Vagina (tissue), 2 donors: ENCODE data around the gene NECTIN2. TPM values are rescaled to one million over a fixed set of nuclear protein-coding genes. Genes with fewer than 3 reads are reported as not detected.

Experiments
- DNase-seq, 2 donors: peaks; one replicate each; pipeline ENCODE4 v3.0.0-alpha.2; 2017; ENCODE audit errors: extremely low spot score in 2 of 2
- H3K27ac ChIP-seq: fragments of 200-600 bp; sonication (generic); one replicate; pipeline ENCODE4 v1.5.1; 2019
- H3K27me3 ChIP-seq: fragments of 200-600 bp; sonication (generic); one replicate; pipeline ENCODE4 v1.5.1; 2019
- H3K36me3 ChIP-seq, 2 donors: fragments of 200-600 bp; sonication (generic); one replicate each; pipeline ENCODE4 v1.5.1; 2017 to 2019
- H3K4me1 ChIP-seq: fragments of 200-600 bp; sonication (generic); one replicate; pipeline ENCODE4 v1.5.1; 2019
- H3K4me3 ChIP-seq, 2 donors: fragments of 200-600 bp; sonication (generic); 1 replicate in 1 of 2; 2 replicates in 1 of 2; pipeline ENCODE4 v1.5.1; 2016 to 2019
- H3K9me3 ChIP-seq: fragments of 200-600 bp; sonication (generic); one replicate; pipeline ENCODE4 v1.5.1; 2019
- POLR2A ChIP-seq, 2 donors: fragments of 450-650 bp; IDR thresholded peaks; one replicate each; pipeline ENCODE4 v1.6.1; 2017; ENCODE audit warnings: antibody characterized with exemption in 2 of 2, mild to moderate bottlenecking in 2 of 2, moderate library complexity in 2 of 2
- POLR2AphosphoS5 ChIP-seq, 2 donors: sonication (generic); formaldehyde crosslinking; IDR thresholded peaks; one replicate each; pipeline ENCODE4 v1.9.0; 2017; ENCODE audit warnings: antibody characterized with exemption in 2 of 2, mild to moderate bottlenecking in 2 of 2, low read depth in 1 of 2; ENCODE audit not compliant: insufficient read depth in 1 of 2
- intact Hi-C: fragments of 100-400 bp; cut with DNase I; formaldehyde crosslinking; loops from one replicate; pipeline ENCODE4 v1.15.1; 2023
- total RNA-seq: library from RNA; depleted of rRNA; stranded (reverse); fragments of >200 nt; gene quantifications from one replicate; pipeline ENCODE4 v1.2.3, GENCODE V29; 2016
- TF ChIP-seq, protein P1 (sequence below), 3 experiments: fragments of 450-650 bp in 2 of 3; fragments of 200-600 bp in 1 of 3; sonication (generic) in 1 of 3; IDR thresholded peaks; one replicate each; pipeline ENCODE4 v1.5.1; 2017 to 2019; ENCODE audit warnings: antibody characterized with exemption in 3 of 3, mild to moderate bottlenecking in 2 of 3, moderate library complexity in 2 of 3

NECTIN2 gene
- total RNA-seq, 1 donor from 2014 or later = 72.9 TPM

DNA sequence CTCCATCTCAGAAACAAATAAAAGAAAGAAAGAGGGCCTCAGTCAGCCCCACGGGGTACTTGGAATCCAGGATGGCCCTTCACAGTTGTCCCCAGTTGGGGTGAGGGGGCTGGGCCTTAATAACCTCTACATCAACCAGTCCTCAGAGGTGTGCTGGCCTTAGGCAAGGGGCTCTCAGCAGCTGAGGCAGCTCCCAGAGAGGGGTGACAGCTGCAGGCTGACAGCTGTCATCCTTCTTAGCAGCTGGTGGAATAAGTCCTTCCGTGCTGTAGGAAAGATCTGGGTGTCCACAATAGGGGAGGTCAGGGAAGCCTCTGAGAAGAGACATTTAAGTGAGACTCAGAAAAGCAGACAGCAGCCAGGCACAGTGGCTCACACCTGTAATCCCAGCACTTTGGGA is 29.8 kb upstream of the NECTIN2 start:
- H3K36me3 ChIP-seq = peaks cover 0 to 16% of the 10 kb centered on the region in 2 donors
- no peak for DNase-seq
- H3K4me1 ChIP-seq = peaks cover 11% of the 10 kb centered on the region
- no peaks in the 10 kb centered on the region for H3K9me3 ChIP-seq
- TF ChIP-seq, protein P1, sequence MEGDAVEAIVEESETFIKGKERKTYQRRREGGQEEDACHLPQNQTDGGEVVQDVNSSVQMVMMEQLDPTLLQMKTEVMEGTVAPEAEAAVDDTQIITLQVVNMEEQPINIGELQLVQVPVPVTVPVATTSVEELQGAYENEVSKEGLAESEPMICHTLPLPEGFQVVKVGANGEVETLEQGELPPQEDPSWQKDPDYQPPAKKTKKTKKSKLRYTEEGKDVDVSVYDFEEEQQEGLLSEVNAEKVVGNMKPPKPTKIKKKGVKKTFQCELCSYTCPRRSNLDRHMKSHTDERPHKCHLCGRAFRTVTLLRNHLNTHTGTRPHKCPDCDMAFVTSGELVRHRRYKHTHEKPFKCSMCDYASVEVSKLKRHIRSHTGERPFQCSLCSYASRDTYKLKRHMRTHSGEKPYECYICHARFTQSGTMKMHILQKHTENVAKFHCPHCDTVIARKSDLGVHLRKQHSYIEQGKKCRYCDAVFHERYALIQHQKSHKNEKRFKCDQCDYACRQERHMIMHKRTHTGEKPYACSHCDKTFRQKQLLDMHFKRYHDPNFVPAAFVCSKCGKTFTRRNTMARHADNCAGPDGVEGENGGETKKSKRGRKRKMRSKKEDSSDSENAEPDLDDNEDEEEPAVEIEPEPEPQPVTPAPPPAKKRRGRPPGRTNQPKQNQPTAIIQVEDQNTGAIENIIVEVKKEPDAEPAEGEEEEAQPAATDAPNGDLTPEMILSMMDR (IDR thresholded peaks at IDR 0.05) = no peak
- TF ChIP-seq POLR2AphosphoS5 (IDR thresholded peaks at IDR 0.05; ENCODE audit: insufficient read depth in 1 of 2, low read depth in 1 of 2) = no peak
- TF ChIP-seq POLR2A (IDR thresholded peaks at IDR 0.05) = no peak
- H3K27ac ChIP-seq = no peak overlapping the region
- no peaks in the 10 kb centered on the region for H3K27me3 ChIP-seq
- intact Hi-C loops = no loop called here
- no peak overlapping the region for H3K4me3 ChIP-seq

DNA sequence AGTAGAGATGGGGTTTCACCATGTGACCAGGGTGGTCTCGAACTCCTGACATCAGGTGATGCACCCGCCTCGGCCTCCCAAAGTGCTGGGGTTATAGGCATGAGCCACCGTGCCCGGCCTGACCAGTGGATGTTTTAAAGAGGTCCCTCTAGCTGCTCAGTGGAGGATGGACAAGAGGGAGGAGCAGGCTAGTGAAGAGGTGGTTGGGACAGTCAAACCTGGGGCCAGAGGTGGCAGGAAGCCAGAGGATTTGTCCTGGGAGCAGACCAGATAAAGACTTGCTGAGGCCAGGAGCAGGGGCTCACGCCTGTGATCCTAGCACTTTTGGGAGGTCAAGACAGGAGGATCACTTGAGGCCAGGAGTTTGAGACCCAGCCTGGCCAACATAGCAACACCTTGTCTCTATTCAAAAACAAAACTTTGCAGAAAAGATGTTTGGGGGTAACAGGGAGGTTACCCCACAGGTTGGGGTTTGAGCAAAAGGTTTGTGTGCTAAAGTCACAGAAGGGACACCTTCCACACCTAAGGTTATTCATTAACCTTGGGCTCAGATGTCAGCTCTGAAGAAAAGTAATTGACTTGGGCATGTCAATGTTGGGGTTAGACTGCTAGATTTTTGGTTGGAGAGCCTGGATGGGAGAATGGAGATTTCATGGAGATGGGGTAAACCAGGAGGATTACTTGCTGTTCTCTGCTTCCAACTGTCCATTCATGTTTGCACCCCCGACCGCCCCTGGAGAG is 28.2 kb upstream of the NECTIN2 start:
- peaks cover 8% of the 10 kb centered on the region for H3K4me1 ChIP-seq
- intact Hi-C loops = no loop called here
- TF ChIP-seq POLR2AphosphoS5 (IDR thresholded peaks at IDR 0.05; ENCODE audit: insufficient read depth in 1 of 2, low read depth in 1 of 2) (no peak), POLR2A (IDR thresholded peaks at IDR 0.05) (no peak)
- TF ChIP-seq, protein P1 (IDR thresholded peaks at IDR 0.05) = no peak

DNA sequence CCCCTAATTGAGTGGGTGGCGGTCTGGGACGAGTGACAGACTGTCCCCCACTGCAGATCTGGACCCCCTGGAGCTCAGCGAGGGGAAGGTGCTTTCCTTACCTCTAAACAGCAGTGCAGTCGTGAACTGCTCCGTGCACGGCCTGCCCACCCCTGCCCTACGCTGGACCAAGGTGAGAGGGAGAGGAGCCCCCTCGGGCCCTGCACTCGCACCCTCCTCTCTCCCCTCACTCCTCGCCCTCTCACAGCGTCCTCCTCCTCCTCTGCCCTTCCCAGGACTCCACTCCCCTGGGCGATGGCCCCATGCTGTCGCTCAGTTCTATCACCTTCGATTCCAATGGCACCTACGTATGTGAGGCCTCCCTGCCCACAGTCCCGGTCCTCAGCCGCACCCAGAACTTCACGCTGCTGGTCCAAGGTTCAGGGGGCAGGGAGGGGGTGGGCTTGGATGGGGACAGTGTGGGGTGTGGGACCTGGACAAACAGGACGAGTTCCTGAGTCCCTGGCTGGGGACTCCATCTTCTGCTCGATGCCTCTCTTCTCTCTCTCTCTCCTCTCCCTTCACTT is 27.5 kb upstream of the NECTIN2 start:
- no peak for DNase-seq
- Histone ChIP-seq H3K27ac (no peak overlapping the region), H3K27me3 (no peaks in the 10 kb centered on the region), H3K36me3 (peaks cover 0 to 6% of the 10 kb centered on the region in 2 donors), H3K9me3 (no peaks in the 10 kb centered on the region), H3K4me1 (peaks cover 8% of the 10 kb centered on the region), H3K4me3 (no peak overlapping the region)
- intact Hi-C loops = no loop called here
- TF ChIP-seq POLR2AphosphoS5 (IDR thresholded peaks at IDR 0.05; ENCODE audit: insufficient read depth in 1 of 2, low read depth in 1 of 2) (no peak), POLR2A (IDR thresholded peaks at IDR 0.05) (no peak)
- TF ChIP-seq, protein P1 (IDR thresholded peaks at IDR 0.05) = no peak

More for the DNA sequence above, 28.2 kb upstream of the NECTIN2 start:
- H3K27me3 ChIP-seq = no peaks in the 10 kb centered on the region
- DNase-seq = no peak
- H3K4me3 ChIP-seq = no peak overlapping the region
- H3K9me3 ChIP-seq = no peaks in the 10 kb centered on the region
- peaks cover 0 to 11% of the 10 kb centered on the region in 2 donors for H3K36me3 ChIP-seq
- no peak overlapping the region for H3K27ac ChIP-seq

DNA sequence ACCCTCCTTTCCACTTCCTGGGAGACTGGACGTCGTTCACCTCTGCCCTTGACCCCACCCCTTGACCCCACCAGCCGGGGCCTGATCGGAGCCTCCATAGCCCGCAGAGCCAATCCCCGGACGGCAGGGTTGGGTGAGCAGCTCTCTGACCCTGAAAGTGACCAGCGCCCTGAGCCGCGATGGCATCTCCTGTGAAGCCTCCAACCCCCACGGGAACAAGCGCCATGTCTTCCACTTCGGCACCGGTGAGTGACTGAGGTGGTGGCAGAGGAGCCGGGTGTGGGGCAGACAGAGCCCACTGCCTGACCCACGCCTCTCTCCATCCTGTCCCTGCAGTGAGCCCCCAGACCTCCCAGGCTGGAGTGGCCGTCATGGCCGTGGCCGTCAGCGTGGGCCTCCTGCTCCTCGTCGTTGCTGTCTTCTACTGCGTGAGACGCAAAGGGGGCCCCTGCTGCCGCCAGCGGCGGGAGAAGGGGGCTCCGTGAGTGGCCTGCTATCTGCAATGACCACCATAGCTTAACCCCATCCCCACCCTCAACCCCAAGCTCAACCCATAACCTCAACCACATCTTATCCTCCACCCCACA is 26.8 kb upstream of the NECTIN2 start:
- intact Hi-C loops = no loop called here
- Histone ChIP-seq H3K4me1 (peaks cover 8% of the 10 kb centered on the region), H3K36me3 (no peaks in the 10 kb centered on the region), H3K27ac (no peak overlapping the region), H3K9me3 (no peaks in the 10 kb centered on the region), H3K27me3 (no peaks in the 10 kb centered on the region), H3K4me3 (no peak overlapping the region)
- no peak for DNase-seq
- TF ChIP-seq, protein P1 (IDR thresholded peaks at IDR 0.05) = no peak
- TF ChIP-seq POLR2A (IDR thresholded peaks at IDR 0.05) (no peak), POLR2AphosphoS5 (IDR thresholded peaks at IDR 0.05; ENCODE audit: insufficient read depth in 1 of 2, low read depth in 1 of 2) (no peak)
